PC-3 (cell line): ENCODE measurements around the gene DSCAM.

Experiments used
- CTCF ChIP-seq: fragments of 300-600 bp; sonication (generic); conservative IDR thresholded peaks from 2 replicates; pipeline ENCODE4 v1.5.1; 2017; ENCODE audit warnings: antibody characterized with exemption, low read depth, mild to moderate bottlenecking, low read length
- EZH2 ChIP-seq: fragments of 300-600 bp; sonication (generic); IDR thresholded peaks from one replicate; pipeline ENCODE4 v1.6.1; 2017; ENCODE audit warnings: antibody characterized with exemption, mild to moderate bottlenecking, low read length; ENCODE audit not compliant: unreplicated experiment

DNA sequence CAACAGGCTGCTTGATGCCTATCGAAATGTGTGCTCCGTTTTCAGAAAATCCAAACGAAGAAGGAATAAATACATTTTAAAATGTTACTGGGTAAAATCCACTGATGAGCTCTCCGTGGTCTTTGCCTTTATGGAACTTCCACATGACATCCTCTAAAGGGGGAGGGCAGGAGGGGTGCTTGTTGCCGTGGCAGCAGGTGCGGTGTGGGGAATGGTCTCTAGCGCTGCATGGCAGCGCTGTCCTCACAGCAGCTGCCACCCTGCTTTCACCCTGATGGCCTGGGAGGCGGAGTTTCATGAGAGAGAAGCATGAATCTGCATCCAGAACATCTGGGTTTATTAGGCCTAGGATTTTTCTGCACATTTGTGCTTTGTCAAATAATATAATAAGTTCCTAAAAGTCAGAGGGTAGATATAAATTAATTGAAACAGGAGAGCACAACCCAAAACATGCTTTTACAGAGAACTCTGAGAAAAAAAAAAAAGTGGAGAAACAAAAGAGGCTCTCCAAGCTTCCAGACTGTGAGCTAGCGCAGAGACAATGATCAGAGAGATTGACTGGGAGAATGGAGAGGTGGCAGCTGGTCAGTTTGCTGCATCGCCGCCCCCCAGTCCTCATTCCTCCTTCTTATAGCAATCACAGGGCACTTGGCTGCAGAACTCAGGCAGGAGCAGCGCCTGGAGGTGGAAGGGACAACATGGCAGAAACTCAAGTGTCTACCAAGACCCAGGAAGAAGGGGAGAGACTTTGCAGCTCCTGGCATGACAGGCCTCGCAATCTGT lies 228.6 kb downstream of the DSCAM start:
- no peak for TF ChIP-seq EZH2
- no peak for TF ChIP-seq CTCF
